Suprapubic skin (tissue), 4 donors: ENCODE measurements around the gene RALA.
"Not testable (repeated sequence)": the region's sequence is repeated elsewhere in the genome, so short reads cannot be mapped to it uniquely, and the experiment has no call there.

Source experiments
- CTCF ChIP-seq, 2 donors: fragments of 200-600 bp in 1 of 2; fragments of 450-650 bp in 1 of 2; sonication (generic) in 1 of 2; IDR thresholded peaks; one replicate each; pipeline ENCODE4 v1.5.1; 2016 to 2019; ENCODE audit warnings: antibody characterized with exemption in 2 of 2, mild to moderate bottlenecking in 1 of 2, moderate library complexity in 1 of 2
- EP300 ChIP-seq: sonication (generic); formaldehyde crosslinking; IDR thresholded peaks from one replicate; pipeline ENCODE4 v1.6.1; 2017; ENCODE audit warnings: antibody characterized with exemption
- POLR2A ChIP-seq, 2 donors: fragments of 450-650 bp; IDR thresholded peaks; one replicate each; pipeline ENCODE4 v1.6.1; 2017; ENCODE audit warnings: antibody characterized with exemption in 2 of 2, mild to moderate bottlenecking in 2 of 2, moderate library complexity in 2 of 2
- POLR2AphosphoS5 ChIP-seq, 3 donors: sonication (generic); formaldehyde crosslinking; IDR thresholded peaks; one replicate each; pipeline ENCODE4 v1.6.1; 2017; ENCODE audit warnings: antibody characterized with exemption in 3 of 3

GRCh38 chr7:39693086-39693485 lies 69.7 kb downstream of the RALA start:
- TF ChIP-seq POLR2AphosphoS5 (IDR thresholded peaks at IDR 0.05); CTCF (IDR thresholded peaks at IDR 0.05); POLR2A (IDR thresholded peaks at IDR 0.05); EP300: not testable (repeated sequence)
